Measurements from ENCODE around the gene LENG8. TPM values are rescaled to one million over a fixed set of nuclear protein-coding genes. Genes with fewer than 3 reads are reported as not detected.
A peak's percentile ranks its signal among the peaks of the same experiment; 100 is the strongest.

Gene LENG8
- total and polyA plus RNA-seq, 10 of the 15 experiments (the other 5 are each of a cell fraction or from before 2014, with no cell fraction given), result 2.3 to 145 (median 34.4) TPM

DNA sequence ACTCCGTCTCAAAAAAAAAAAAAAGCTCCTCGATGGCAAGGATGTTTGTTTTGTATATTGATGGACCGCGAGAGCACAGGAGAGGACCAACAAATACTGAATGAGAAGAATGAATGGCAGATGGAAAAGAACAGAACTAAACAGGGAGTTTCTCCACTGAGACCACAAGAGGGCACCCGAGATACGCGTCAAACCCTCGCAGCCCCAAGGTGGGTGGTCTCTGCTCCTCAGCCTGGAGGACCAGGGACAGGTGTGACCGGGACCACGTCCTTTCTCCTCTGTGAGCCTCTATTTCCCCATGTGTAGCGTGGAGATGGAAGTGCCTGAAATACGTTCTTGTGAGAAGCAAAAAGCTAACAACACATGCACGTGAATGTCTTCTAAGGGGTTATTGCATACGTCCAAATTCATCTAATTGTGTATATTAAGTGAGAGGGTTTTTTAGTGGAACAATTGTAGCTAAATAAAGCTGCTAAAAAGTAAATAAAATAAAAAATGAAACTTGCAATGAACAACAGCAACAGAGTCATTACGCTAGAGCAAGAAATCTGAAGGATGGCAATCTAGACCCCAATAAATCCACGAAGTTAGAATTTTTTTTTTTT, 32.4 kb downstream of the LENG8 start:
- intact Hi-C loops (cut with micrococcal nuclease; ENCODE audit: unreplicated experiment), result loop anchor here (1.0 to 5.0 kb wide), 3 partner anchors 36 to 195 kb away; no protein-coding TSS in a partner anchor
- Histone ChIP-seq H3K27ac (ENCODE audit: control insufficient read depth, insufficient read depth) (no peak overlapping the region), H4K20me1 (ENCODE audit: control insufficient read depth, insufficient read depth) (no peaks in the 10 kb centered on the region), H3K27me3 (replicated peaks in 1 of 2; ENCODE audit: control insufficient read depth in 2 of 2, insufficient read depth in 2 of 2, low read length in 1 of 2) (no peaks in the 10 kb centered on the region; a peak in 1 of 4 replicates), H3K36me3 (ENCODE audit: control insufficient read depth in 2 of 2, insufficient read depth in 2 of 2, low read length in 1 of 2) (no peaks in the 10 kb centered on the region), H3K4me3 (no peak overlapping the region), H3K9me3 (replicated peaks; ENCODE audit: control insufficient read depth, insufficient read depth, low read length) (no peaks in the 10 kb centered on the region), H3K4me1 (ENCODE audit: control insufficient read depth, insufficient read depth, low read length) (peaks cover 12% of the 10 kb centered on the region), H3K4me2 (ENCODE audit: control insufficient read depth, insufficient read depth) (no peak overlapping the region), H3K9ac (ENCODE audit: control insufficient read depth, insufficient read depth, low read length) (no peak overlapping the region), H2AFZ (ENCODE audit: control insufficient read depth, low read depth, low read length) (no peak overlapping the region), H3K79me2 (ENCODE audit: control insufficient read depth, insufficient read depth, low read length) (no peaks in the 10 kb centered on the region)
- ATAC-seq, result peak; percentile 69
- peak; percentile 27 for FAIRE-seq
- no TSS peak for BruUV-seq (replicated peaks)
- SMC1A ChIA-PET (ENCODE audit: uncharacterized antibody, unreplicated experiment), result interaction anchor here (0.6 to 7.3 kb wide), 10 partner anchors 37 to 201 kb away, joined by 3 to 118 read pairs (median 4); partner anchors contain the start of gene LILRB4
- WGBS (ENCODE audit: insufficient coverage, insufficient replicate concordance, low lambda C conversion rate, missing lambda C conversion rate), result 12% methylated on average over 16 of the region's 16 CpGs
- POLR2A ChIA-PET, result no interaction called here
- RAD21 ChIA-PET (ENCODE audit: unreplicated experiment), result interaction anchor here (0.7 to 6.5 kb wide), 9 partner anchors 8 to 203 kb away, joined by 3 to 59 read pairs (median 4); partner anchors contain the start of gene CDC42EP5
- DNase-seq (ENCODE audit: low read depth, low spot score), result no peak
- CTCF ChIA-PET, result interaction anchor here (0.6 to 8.5 kb wide), 28 partner anchors 10 to 582 kb away, joined by 3 to 236 read pairs (median 4); partner anchors contain the start of genes CNOT3, LILRA2, LILRB4 and RDH13
- in situ Hi-C loops (cut with MboI), result no loop called here
- TF ChIP-seq RAD21 (IDR thresholded peaks at IDR 0.05; ENCODE audit: insufficient read depth, low read depth, low read length), result peak; percentile 83
- 0 out of 2 replicates have a peak, but pooled peaks have one; percentile 60 for TF ChIP-seq IRF4 (IDR thresholded peaks at IDR 0.05; ENCODE audit: low read depth, low read length)
- TF ChIP-seq BHLHE40 (IDR thresholded peaks at IDR 0.05; ENCODE audit: borderline replicate concordance in 1 of 2, low read depth in 2 of 2, low read length in 1 of 2), result peak in 1 of 2 experiments; percentile 38; a peak in 2 of 4 replicates
- TF ChIP-seq, protein P1, sequence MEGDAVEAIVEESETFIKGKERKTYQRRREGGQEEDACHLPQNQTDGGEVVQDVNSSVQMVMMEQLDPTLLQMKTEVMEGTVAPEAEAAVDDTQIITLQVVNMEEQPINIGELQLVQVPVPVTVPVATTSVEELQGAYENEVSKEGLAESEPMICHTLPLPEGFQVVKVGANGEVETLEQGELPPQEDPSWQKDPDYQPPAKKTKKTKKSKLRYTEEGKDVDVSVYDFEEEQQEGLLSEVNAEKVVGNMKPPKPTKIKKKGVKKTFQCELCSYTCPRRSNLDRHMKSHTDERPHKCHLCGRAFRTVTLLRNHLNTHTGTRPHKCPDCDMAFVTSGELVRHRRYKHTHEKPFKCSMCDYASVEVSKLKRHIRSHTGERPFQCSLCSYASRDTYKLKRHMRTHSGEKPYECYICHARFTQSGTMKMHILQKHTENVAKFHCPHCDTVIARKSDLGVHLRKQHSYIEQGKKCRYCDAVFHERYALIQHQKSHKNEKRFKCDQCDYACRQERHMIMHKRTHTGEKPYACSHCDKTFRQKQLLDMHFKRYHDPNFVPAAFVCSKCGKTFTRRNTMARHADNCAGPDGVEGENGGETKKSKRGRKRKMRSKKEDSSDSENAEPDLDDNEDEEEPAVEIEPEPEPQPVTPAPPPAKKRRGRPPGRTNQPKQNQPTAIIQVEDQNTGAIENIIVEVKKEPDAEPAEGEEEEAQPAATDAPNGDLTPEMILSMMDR (IDR thresholded peaks at IDR 0.05 in 2 of 3, conservative IDR thresholded peaks at IDR 0.05 in 1 of 3; ENCODE audit: control insufficient read depth in 2 of 3, extremely low read depth in 1 of 3, insufficient read depth in 1 of 3, low read depth in 3 of 3, low read length in 3 of 3), result peak; percentile 61 to 74 (median 69)
- no peak for TF ChIP-seq BMI1 (IDR thresholded peaks at IDR 0.05; ENCODE audit: borderline replicate concordance)
- TF ChIP-seq, protein P2, sequence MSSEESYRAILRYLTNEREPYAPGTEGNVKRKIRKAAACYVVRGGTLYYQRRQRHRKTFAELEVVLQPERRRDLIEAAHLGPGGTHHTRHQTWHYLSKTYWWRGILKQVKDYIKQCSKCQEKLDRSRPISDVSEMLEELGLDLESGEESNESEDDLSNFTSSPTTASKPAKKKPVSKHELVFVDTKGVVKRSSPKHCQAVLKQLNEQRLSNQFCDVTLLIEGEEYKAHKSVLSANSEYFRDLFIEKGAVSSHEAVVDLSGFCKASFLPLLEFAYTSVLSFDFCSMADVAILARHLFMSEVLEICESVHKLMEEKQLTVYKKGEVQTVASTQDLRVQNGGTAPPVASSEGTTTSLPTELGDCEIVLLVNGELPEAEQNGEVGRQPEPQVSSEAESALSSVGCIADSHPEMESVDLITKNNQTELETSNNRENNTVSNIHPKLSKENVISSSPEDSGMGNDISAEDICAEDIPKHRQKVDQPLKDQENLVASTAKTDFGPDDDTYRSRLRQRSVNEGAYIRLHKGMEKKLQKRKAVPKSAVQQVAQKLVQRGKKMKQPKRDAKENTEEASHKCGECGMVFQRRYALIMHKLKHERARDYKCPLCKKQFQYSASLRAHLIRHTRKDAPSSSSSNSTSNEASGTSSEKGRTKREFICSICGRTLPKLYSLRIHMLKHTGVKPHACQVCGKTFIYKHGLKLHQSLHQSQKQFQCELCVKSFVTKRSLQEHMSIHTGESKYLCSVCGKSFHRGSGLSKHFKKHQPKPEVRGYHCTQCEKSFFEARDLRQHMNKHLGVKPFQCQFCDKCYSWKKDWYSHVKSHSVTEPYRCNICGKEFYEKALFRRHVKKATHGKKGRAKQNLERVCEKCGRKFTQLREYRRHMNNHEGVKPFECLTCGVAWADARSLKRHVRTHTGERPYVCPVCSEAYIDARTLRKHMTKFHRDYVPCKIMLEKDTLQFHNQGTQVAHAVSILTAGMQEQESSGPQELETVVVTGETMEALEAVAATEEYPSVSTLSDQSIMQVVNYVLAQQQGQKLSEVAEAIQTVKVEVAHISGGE (CRISPR knock-in tag; IDR thresholded peaks at IDR 0.05), result no peak
- peak; percentile 58; the same call in 1 of the 2 replicates for TF ChIP-seq SMC3 (IDR thresholded peaks at IDR 0.05; ENCODE audit: borderline replicate concordance, low read length)
- no peak for TF ChIP-seq SIX5 (IDR thresholded peaks at IDR 0.05; ENCODE audit: low read depth, low read length, severe bottlenecking)
- TF ChIP-seq ZBED1 (IDR thresholded peaks at IDR 0.05; ENCODE audit: borderline replicate concordance), result no peak
- TF ChIP-seq, protein P3, sequence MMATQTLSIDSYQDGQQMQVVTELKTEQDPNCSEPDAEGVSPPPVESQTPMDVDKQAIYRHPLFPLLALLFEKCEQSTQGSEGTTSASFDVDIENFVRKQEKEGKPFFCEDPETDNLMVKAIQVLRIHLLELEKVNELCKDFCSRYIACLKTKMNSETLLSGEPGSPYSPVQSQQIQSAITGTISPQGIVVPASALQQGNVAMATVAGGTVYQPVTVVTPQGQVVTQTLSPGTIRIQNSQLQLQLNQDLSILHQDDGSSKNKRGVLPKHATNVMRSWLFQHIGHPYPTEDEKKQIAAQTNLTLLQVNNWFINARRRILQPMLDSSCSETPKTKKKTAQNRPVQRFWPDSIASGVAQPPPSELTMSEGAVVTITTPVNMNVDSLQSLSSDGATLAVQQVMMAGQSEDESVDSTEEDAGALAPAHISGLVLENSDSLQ (IDR thresholded peaks at IDR 0.05), result peak; percentile 49; the same call in 1 of the 2 replicates
- TF ChIP-seq, protein P4, sequence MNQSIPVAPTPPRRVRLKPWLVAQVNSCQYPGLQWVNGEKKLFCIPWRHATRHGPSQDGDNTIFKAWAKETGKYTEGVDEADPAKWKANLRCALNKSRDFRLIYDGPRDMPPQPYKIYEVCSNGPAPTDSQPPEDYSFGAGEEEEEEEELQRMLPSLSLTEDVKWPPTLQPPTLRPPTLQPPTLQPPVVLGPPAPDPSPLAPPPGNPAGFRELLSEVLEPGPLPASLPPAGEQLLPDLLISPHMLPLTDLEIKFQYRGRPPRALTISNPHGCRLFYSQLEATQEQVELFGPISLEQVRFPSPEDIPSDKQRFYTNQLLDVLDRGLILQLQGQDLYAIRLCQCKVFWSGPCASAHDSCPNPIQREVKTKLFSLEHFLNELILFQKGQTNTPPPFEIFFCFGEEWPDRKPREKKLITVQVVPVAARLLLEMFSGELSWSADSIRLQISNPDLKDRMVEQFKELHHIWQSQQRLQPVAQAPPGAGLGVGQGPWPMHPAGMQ (IDR thresholded peaks at IDR 0.05; ENCODE audit: borderline replicate concordance), result no peak
- no peak for TF ChIP-seq EED (IDR thresholded peaks at IDR 0.05; ENCODE audit: low read depth)
- TF ChIP-seq STAT3 (IDR thresholded peaks at IDR 0.05; ENCODE audit: low read depth, low read length), result no peak
- TF ChIP-seq JUND (IDR thresholded peaks at IDR 0.05; ENCODE audit: low read depth, low read length), result no peak

Data from GM12878 (cell line).